ENCODE results near the gene ZNF750.

ZNF750 gene

DNA sequence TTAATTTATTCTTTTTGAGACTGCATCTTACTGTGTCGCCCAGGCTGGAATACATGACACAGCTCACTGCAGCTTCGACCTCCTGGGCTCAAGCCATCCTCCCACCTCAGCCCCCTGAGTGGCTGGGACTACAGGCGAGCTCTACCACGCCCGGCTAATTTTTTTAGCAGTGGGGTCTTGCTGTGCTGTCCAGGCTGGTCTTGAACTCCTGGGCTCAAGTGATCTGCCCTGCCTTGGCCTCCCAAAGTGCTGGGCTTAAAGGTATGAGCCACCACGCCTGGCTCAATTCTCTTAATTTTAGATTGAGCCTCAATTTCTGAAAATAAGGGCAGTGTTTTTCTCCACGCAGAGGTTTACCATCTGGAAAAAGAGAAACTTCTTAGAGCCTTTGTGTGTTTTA is 41.1 kb downstream of the ZNF750 start:
- H4K20me1 ChIP-seq (ENCODE audit: insufficient read depth, low read length): peaks cover 15% of the 10 kb centered on the region
- no peaks in the 10 kb centered on the region for H3K27me3 ChIP-seq (ENCODE audit: low read depth, low read length)
- no peaks in the 10 kb centered on the region for H3K9me3 ChIP-seq (ENCODE audit: insufficient read depth, low read length)
- no peak overlapping the region for H3K27ac ChIP-seq (ENCODE audit: low read length)
- no peak overlapping the region for H3K4me2 ChIP-seq (ENCODE audit: low read length)
- peaks cover 22% of the 10 kb centered on the region for H3K36me3 ChIP-seq (replicated peaks; ENCODE audit: low read depth, low read length)
- no peaks in the 10 kb centered on the region for H3K4me1 ChIP-seq (ENCODE audit: low read length)
- H2AFZ ChIP-seq (ENCODE audit: low read depth, low read length): no peak overlapping the region
- H3K79me2 ChIP-seq (ENCODE audit: low read length): peaks cover 18% of the 10 kb centered on the region; the same call in 1 of the 2 replicates
- no peak for TF ChIP-seq CTCF (IDR thresholded peaks at IDR 0.05; ENCODE audit: low read depth, low read length)
- no peak for TF ChIP-seq EZH2phosphoT487 (IDR thresholded peaks at IDR 0.05; ENCODE audit: low read depth)
- H3K4me3 ChIP-seq (ENCODE audit: low read length): no peak overlapping the region
- H3K9ac ChIP-seq (ENCODE audit: low read length): no peak overlapping the region

DNA sequence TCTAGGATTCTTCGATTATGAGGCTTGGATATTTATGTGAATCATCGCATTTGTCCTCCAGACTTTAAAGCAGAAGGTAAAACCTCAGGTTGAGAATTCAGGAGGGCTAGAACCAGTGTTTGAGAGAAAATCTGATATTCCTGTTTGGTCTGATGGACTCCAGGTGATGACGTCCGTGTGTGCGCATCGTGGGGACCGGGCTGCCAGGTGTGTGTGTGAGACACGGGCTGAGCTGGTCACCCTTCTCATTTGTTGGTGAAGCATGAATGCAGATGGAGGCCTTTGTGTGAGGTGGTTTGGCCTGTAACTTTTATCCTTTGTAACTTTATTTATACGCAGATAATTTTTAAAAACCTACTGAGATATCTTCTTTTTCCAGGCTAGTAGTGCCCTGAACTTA is 42.8 kb downstream of the ZNF750 start:
- Histone ChIP-seq H3K27me3 (ENCODE audit: low read depth, low read length) (no peaks in the 10 kb centered on the region), H3K36me3 (replicated peaks; ENCODE audit: low read depth, low read length) (peaks cover 22% of the 10 kb centered on the region), H3K9me3 (ENCODE audit: insufficient read depth, low read length) (no peaks in the 10 kb centered on the region), H3K4me1 (ENCODE audit: low read length) (no peaks in the 10 kb centered on the region), H2AFZ (ENCODE audit: low read depth, low read length) (no peak overlapping the region), H3K4me3 (ENCODE audit: low read length) (no peak overlapping the region), H3K4me2 (ENCODE audit: low read length) (no peak overlapping the region), H3K9ac (ENCODE audit: low read length) (no peak overlapping the region), H3K27ac (ENCODE audit: low read length) (no peak overlapping the region), H3K79me2 (ENCODE audit: low read length) (peaks cover 4% of the 10 kb centered on the region; the same call in 1 of the 2 replicates), H4K20me1 (ENCODE audit: insufficient read depth, low read length) (peaks cover 5% of the 10 kb centered on the region; the same call in 1 of the 2 replicates)
- TF ChIP-seq EZH2phosphoT487 (IDR thresholded peaks at IDR 0.05; ENCODE audit: low read depth) (no peak), CTCF (IDR thresholded peaks at IDR 0.05; ENCODE audit: low read depth, low read length) (no peak)

DNA sequence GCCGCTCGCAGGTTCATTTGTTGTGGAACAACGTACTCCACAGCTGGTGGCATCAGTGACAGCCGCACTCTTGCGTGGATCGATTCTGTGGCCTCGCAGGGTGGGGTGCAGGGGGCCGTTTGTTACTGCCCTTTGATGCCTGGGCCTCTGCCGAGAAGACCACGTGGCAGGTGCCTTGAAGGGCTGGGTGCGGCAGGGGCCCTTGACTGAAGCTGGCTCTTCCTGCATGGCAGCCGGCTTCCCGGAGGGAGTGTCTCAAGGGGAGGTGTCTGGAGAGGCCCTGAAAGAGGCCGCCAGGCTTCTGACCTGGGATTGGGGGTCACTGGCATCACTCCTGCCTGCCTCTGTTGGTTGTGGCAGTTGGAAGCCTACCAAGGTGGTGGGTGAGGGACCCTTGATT is 44.2 kb downstream of the ZNF750 start:
- Histone ChIP-seq H3K79me2 (ENCODE audit: low read length) (no peaks in the 10 kb centered on the region), H3K27me3 (ENCODE audit: low read depth, low read length) (no peaks in the 10 kb centered on the region), H3K4me3 (ENCODE audit: low read length) (no peak overlapping the region), H3K36me3 (replicated peaks; ENCODE audit: low read depth, low read length) (peaks cover 19% of the 10 kb centered on the region), H3K9me3 (ENCODE audit: insufficient read depth, low read length) (no peaks in the 10 kb centered on the region), H4K20me1 (ENCODE audit: insufficient read depth, low read length) (peaks cover 3% of the 10 kb centered on the region; the same call in 1 of the 2 replicates), H3K9ac (ENCODE audit: low read length) (no peak overlapping the region), H2AFZ (ENCODE audit: low read depth, low read length) (no peak overlapping the region), H3K4me2 (ENCODE audit: low read length) (no peak overlapping the region), H3K27ac (ENCODE audit: low read length) (no peak overlapping the region), H3K4me1 (ENCODE audit: low read length) (no peaks in the 10 kb centered on the region)
- no peak for TF ChIP-seq CTCF (IDR thresholded peaks at IDR 0.05; ENCODE audit: low read depth, low read length)
- TF ChIP-seq EZH2phosphoT487 (IDR thresholded peaks at IDR 0.05; ENCODE audit: low read depth): no peak

- TF ChIP-seq EZH2phosphoT487 (IDR thresholded peaks at IDR 0.05; ENCODE audit: low read depth) (no peak), CTCF (IDR thresholded peaks at IDR 0.05; ENCODE audit: low read depth, low read length) (no peak)
- H3K4me2 ChIP-seq (ENCODE audit: low read length): no peak overlapping the region
- no peaks in the 10 kb centered on the region for H3K79me2 ChIP-seq (ENCODE audit: low read length)
- H3K27me3 ChIP-seq (ENCODE audit: low read depth, low read length): no peaks in the 10 kb centered on the region
- H4K20me1 ChIP-seq (ENCODE audit: insufficient read depth, low read length): peaks cover 3% of the 10 kb centered on the region; the same call in 1 of the 2 replicates
- H3K27ac ChIP-seq (ENCODE audit: low read length): no peak overlapping the region
- no peak overlapping the region for H3K9ac ChIP-seq (ENCODE audit: low read length)
- no peak overlapping the region for H3K4me3 ChIP-seq (ENCODE audit: low read length)
- no peaks in the 10 kb centered on the region for H3K9me3 ChIP-seq (ENCODE audit: insufficient read depth, low read length)
- no peak overlapping the region for H2AFZ ChIP-seq (ENCODE audit: low read depth, low read length)
- peaks cover 12% of the 10 kb centered on the region for H3K36me3 ChIP-seq (replicated peaks; ENCODE audit: low read depth, low read length)
- H3K4me1 ChIP-seq (ENCODE audit: low read length): no peaks in the 10 kb centered on the region
Measured at GRCh38 chr17:82794781-82795482, 44.9 kb downstream of the ZNF750 start.
